HepG2 (cell line): ENCODE measurements around the gene ZSWIM2. TPM values are rescaled to one million over a fixed set of nuclear protein-coding genes. Genes with fewer than 3 reads are reported as not detected.

Source experiments
- ATAC-seq: fragments of 200-7000 bp; cut with Tn5 transposase; 3 replicates; pipeline ENCODE4 v1.9.1; 2020; ENCODE audit warnings: mild to moderate bottlenecking, moderate library complexity
- BruUV-seq: library from RNA; stranded (reverse); fragments of 400-500 nt; replicated peaks from 2 replicates; lab custom pipeline; 2021; lab: Mats Ljungman, UMichigan
- CTCF ChIA-PET: fragments of 300-600 bp; formaldehyde crosslinking; extraction: SDS; loops from one replicate; lab custom pipeline; 2021; ENCODE audit warnings: low total read pairs, inconsistent platforms, low intra/inter-chr PET ratio; lab: Yijun Ruan, JAX
- POLR2A ChIA-PET: fragments of 350-600 bp; sonication (Branson Sonifier 250); formaldehyde crosslinking; loops from one replicate; lab custom pipeline; 2020; ENCODE audit warnings: antibody characterized with exemption, inconsistent platforms; lab: Yijun Ruan, JAX
- DNase-seq: peaks from one replicate; pipeline ENCODE4 v3.0.0-alpha.2; 2015; ENCODE audit warnings: low spot score
- FAIRE-seq: peaks from 3 replicates; lab custom pipeline; 2011; peaks lifted over from hg19 to GRCh38; lab: Jason Lieb, UNC
- H2AFZ ChIP-seq: one replicate; pipeline ENCODE4 v1.6.1; 2011; ENCODE audit warnings: low read length, inconsistent platforms
- H3K27ac ChIP-seq: fragments of 300-600 bp; 3 replicates; pipeline ENCODE4 v1.8.0; 2011; ENCODE audit warnings: mixed run types, mild to moderate bottlenecking, mixed read lengths, low read length, inconsistent platforms; ENCODE audit not compliant: insufficient read depth; ENCODE audit errors: extremely low read length
- H3K27me3 ChIP-seq, 2 experiments: fragments of 200-600 bp in 1 of 2; 2 replicates in 1 of 2; 3 replicates in 1 of 2; pipeline versions ENCODE4 v1.6.0 to v1.8.0; 2011; ENCODE audit warnings: low read length in 2 of 2, mild to moderate bottlenecking in 2 of 2, moderate library complexity in 2 of 2, inconsistent platforms in 1 of 2; ENCODE audit not compliant: insufficient read depth in 2 of 2, control insufficient read depth in 1 of 2
- H3K36me3 ChIP-seq, 2 experiments: fragments of 200-600 bp in 1 of 2; replicated peaks in 1 of 2; 2 replicates in 1 of 2; 3 replicates in 1 of 2; pipeline versions ENCODE4 v1.5.1 to v1.8.0; 2011; ENCODE audit warnings: low read length in 2 of 2, inconsistent platforms in 1 of 2; ENCODE audit not compliant: insufficient read depth in 2 of 2, control insufficient read depth in 1 of 2
- H3K4me1 ChIP-seq: 2 replicates; pipeline ENCODE4 v1.5.1; 2012; ENCODE audit warnings: low read length, inconsistent platforms; ENCODE audit not compliant: insufficient read depth
- H3K4me2 ChIP-seq: 2 replicates; pipeline ENCODE4 v1.6.0; 2011; ENCODE audit warnings: low read depth, low read length, inconsistent platforms
- H3K4me3 ChIP-seq, 3 experiments: fragments of 200-600 bp in 1 of 3; sonication (generic), shearing (Covaris generic) in 1 of 3; replicated peaks in 1 of 3; 2 replicates each; pipeline ENCODE4 v1.5.1; 2011 to 2016; ENCODE audit warnings: low read length in 3 of 3, inconsistent platforms in 2 of 3, low read depth in 2 of 3, mild to moderate bottlenecking in 2 of 3, control low read depth in 1 of 3, mixed read lengths in 1 of 3; ENCODE audit not compliant: insufficient read depth in 1 of 3
- H3K79me2 ChIP-seq: one replicate; pipeline ENCODE4 v1.6.1; 2011; ENCODE audit warnings: low read length, inconsistent platforms; ENCODE audit not compliant: insufficient read depth
- H3K9ac ChIP-seq: 2 replicates; pipeline ENCODE4 v1.6.0; 2011; ENCODE audit warnings: mild to moderate bottlenecking, low read depth, low read length, inconsistent platforms; ENCODE audit not compliant: insufficient read depth
- H3K9me3 ChIP-seq: 2 replicates; pipeline ENCODE4 v1.5.1; 2012; ENCODE audit warnings: mild to moderate bottlenecking, low read length
- H4K20me1 ChIP-seq: 2 replicates; pipeline ENCODE4 v1.6.0; 2011; ENCODE audit warnings: inconsistent platforms, mild to moderate bottlenecking, low read length, moderate library complexity; ENCODE audit not compliant: insufficient read depth
- ATRX ChIP-seq: sonication (generic); formaldehyde crosslinking; IDR thresholded peaks from 2 replicates; pipeline ENCODE4 v1.4.0; 2020; ENCODE audit warnings: missing genetic modification reagents, borderline replicate concordance
- PAX8 ChIP-seq: sonication (generic); formaldehyde crosslinking; IDR thresholded peaks from 2 replicates; pipeline ENCODE4 v1.8.0; 2022; ENCODE audit warnings: mild to moderate bottlenecking, missing genetic modification reagents, borderline replicate concordance
- PITX1 ChIP-seq: sonication (generic); formaldehyde crosslinking; IDR thresholded peaks from 2 replicates; pipeline ENCODE4 v1.5.1; 2020; ENCODE audit warnings: mild to moderate bottlenecking, missing genetic modification reagents
- RFX5 ChIP-seq: IDR thresholded peaks from 2 replicates; pipeline ENCODE4 v1.6.1; 2011; ENCODE audit warnings: low read depth, low read length, improper control_type of control experiment
- ZEB1 ChIP-seq: IDR thresholded peaks from 2 replicates; pipeline ENCODE4 v1.6.1; 2012; ENCODE audit warnings: mild to moderate bottlenecking, low read depth, inconsistent platforms; ENCODE audit not compliant: insufficient replicate concordance
- ZMYM4 ChIP-seq: sonication (generic); formaldehyde crosslinking; IDR thresholded peaks from 2 replicates; pipeline ENCODE4 v1.8.1; 2023; ENCODE audit warnings: mild to moderate bottlenecking, missing genetic modification reagents
- ZNF318 ChIP-seq: sonication (generic); formaldehyde crosslinking; IDR thresholded peaks from 2 replicates; pipeline ENCODE4 v1.4.0; 2020; ENCODE audit warnings: mild to moderate bottlenecking, missing genetic modification reagents
- ZNF33B ChIP-seq: sonication (generic); formaldehyde crosslinking; IDR thresholded peaks from 2 replicates; pipeline ENCODE4 v1.5.1; 2020; ENCODE audit warnings: mild to moderate bottlenecking, missing genetic modification reagents
- ZNF343 ChIP-seq: sonication (generic); formaldehyde crosslinking; IDR thresholded peaks from 2 replicates; pipeline ENCODE4 v1.4.0; 2020; ENCODE audit warnings: mild to moderate bottlenecking, missing genetic modification reagents
- ZNF441 ChIP-seq: sonication (generic); formaldehyde crosslinking; IDR thresholded peaks from 2 replicates; pipeline ENCODE4 v1.7.0; 2021; ENCODE audit warnings: missing genetic modification reagents, borderline replicate concordance
- ZNF546 ChIP-seq: sonication (generic); formaldehyde crosslinking; conservative IDR thresholded peaks from 2 replicates; pipeline ENCODE4 v1.8.1; 2023; ENCODE audit warnings: mild to moderate bottlenecking, missing genetic modification reagents
- ZNF75D ChIP-seq: sonication (generic); formaldehyde crosslinking; IDR thresholded peaks from 2 replicates; pipeline ENCODE4 v1.8.1; 2023; ENCODE audit warnings: missing genetic modification reagents, mild to moderate bottlenecking, borderline replicate concordance
- ZNF780A ChIP-seq: sonication (generic); formaldehyde crosslinking; IDR thresholded peaks from 2 replicates; pipeline ENCODE4 v1.8.0; 2022; ENCODE audit warnings: mild to moderate bottlenecking, missing genetic modification reagents, moderate library complexity
- WGBS: methylation state at CpG from one replicate; pipeline ENCODE4 v1.1.6; 2017; ENCODE audit warnings: low lambda C conversion rate; 5-methylcytosine and 5-hydroxymethylcytosine counted together
- in situ Hi-C: cut with HindIII; loops from 2 replicates; pipeline ENCODE4 v1.10.0; 2017; ENCODE audit warnings: low pct_unique_long_range_greater_than_20kb; ENCODE audit not compliant: extremely low pct_ligation_motif_present
- intact Hi-C: fragments of 100-400 bp; cut with micrococcal nuclease; formaldehyde crosslinking; loops from one replicate; pipeline ENCODE4 v1.10.0; 2022; ENCODE audit not compliant: unreplicated experiment
- polyA plus RNA-seq, 8 experiments: library from polyadenylated mRNA; depleted of rRNA in 3 of 8; stranded (reverse) in 7 of 8; unstranded in 1 of 8; fragments of >200 nt; fragmentation: Illumina TruSeq in 4 of 8; extraction: Trizol in 4 of 8; gene quantifications; 2 replicates each; pipeline versions ENCODE4 v1.2.1 to v1.2.3, GENCODE V29; 2011 to 2016; ENCODE audit warnings: low read depth in 4 of 8, missing spikeins in 1 of 8, mixed read lengths in 1 of 8; ENCODE audit not compliant: insufficient read depth in 1 of 8
- total RNA-seq, 5 experiments: library from RNA; depleted of rRNA; stranded (reverse); fragments of >200 nt; fragmentation: Illumina TruSeq; extraction: Trizol; gene quantifications; 2 replicates each; pipeline ENCODE4 v1.2.3, GENCODE V29; 2016; ENCODE audit warnings: low read depth in 1 of 5
- TF ChIP-seq, protein P1 (sequence below): conservative IDR thresholded peaks from 2 replicates; pipeline ENCODE4 v1.6.1; 2018; ENCODE audit warnings: missing genetic modification reagents
- TF ChIP-seq, protein P2 (sequence below): sonication (generic); formaldehyde crosslinking; IDR thresholded peaks from 2 replicates; pipeline ENCODE4 v1.4.0; 2020; ENCODE audit warnings: missing genetic modification reagents

ZSWIM2 gene
- total and polyA plus RNA-seq, 2 of the 13 experiments (the other 11 are each of a cell fraction or from before 2014, with no cell fraction given) = not detected

DNA sequence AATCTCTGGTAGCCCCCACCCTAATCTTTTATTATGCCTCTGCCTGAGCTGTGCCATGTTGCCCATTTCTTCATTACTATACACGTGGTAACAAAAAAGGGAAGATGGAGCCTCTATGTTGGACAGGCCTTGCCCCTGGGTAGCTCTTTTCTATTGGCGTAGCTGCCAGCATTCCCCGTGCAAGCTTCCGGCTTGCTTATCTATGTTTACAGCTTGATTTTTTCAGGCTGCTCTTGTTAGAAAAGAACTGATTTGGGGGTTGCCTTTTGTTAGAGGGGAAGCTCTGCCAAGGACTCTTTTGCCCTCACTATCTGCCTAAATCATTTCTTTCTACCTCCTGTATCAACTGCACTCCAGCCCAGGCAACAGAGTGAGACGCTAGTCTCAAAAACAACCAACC, 45.5 kb upstream of the ZSWIM2 start:
- 5% methylated on average over 5 of the region's 5 CpGs for WGBS
- no peak for DNase-seq
- Histone ChIP-seq H3K79me2 (no peaks in the 10 kb centered on the region), H3K4me1 (no peaks in the 10 kb centered on the region), H3K27ac (no peak overlapping the region), H3K4me3 (no peak overlapping the region), H4K20me1 (no peaks in the 10 kb centered on the region), H3K27me3 (no peaks in the 10 kb centered on the region), H3K9ac (no peak overlapping the region), H3K36me3 (no peaks in the 10 kb centered on the region), H3K9me3 (no peaks in the 10 kb centered on the region), H3K4me2 (no peak overlapping the region), H2AFZ (no peak overlapping the region)
- POLR2A ChIA-PET = no interaction called here
- CTCF ChIA-PET = no interaction called here
- no peak for FAIRE-seq
- in situ Hi-C loops (no loop called here), intact Hi-C loops (no loop called here)
- BruUV-seq = no TSS peak
- no peak for ATAC-seq
- no peak for TF ChIP-seq RFX5
- TF ChIP-seq ZNF546 (CRISPR knock-in tag) = no peak
- TF ChIP-seq, protein P1, sequence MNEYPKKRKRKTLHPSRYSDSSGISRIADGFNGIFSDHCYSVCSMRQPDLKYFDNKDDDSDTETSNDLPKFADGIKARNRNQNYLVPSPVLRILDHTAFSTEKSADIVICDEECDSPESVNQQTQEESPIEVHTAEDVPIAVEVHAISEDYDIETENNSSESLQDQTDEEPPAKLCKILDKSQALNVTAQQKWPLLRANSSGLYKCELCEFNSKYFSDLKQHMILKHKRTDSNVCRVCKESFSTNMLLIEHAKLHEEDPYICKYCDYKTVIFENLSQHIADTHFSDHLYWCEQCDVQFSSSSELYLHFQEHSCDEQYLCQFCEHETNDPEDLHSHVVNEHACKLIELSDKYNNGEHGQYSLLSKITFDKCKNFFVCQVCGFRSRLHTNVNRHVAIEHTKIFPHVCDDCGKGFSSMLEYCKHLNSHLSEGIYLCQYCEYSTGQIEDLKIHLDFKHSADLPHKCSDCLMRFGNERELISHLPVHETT = no peak
- TF ChIP-seq ATRX (CRISPR knock-in tag) = no peak
- no peak for TF ChIP-seq PITX1
- TF ChIP-seq ZNF75D (CRISPR knock-in tag) = no peak
- TF ChIP-seq ZNF441 (CRISPR knock-in tag) = no peak
- TF ChIP-seq ZEB1 = no peak
- no peak for TF ChIP-seq ZMYM4
- TF ChIP-seq, protein P2, sequence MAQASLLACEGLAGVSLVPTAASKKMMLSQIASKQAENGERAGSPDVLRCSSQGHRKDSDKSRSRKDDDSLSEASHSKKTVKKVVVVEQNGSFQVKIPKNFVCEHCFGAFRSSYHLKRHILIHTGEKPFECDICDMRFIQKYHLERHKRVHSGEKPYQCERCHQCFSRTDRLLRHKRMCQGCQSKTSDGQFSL (CRISPR knock-in tag) = no peak
- no peak for TF ChIP-seq PAX8 (CRISPR knock-in tag)
- no peak for TF ChIP-seq ZNF343 (CRISPR knock-in tag)
- no peak for TF ChIP-seq ZNF33B
- no peak for TF ChIP-seq ZNF318 (CRISPR knock-in tag)
- no peak for TF ChIP-seq ZNF780A (CRISPR knock-in tag)
